ENCODE measurements around the gene LPGAT1. TPM values are rescaled to one million over a fixed set of nuclear protein-coding genes. Genes with fewer than 3 reads are reported as not detected.

Gene LPGAT1
- total RNA-seq, 4 donors from 2014 or later = 19.3 to 345 (median 37.4) TPM

DNA sequence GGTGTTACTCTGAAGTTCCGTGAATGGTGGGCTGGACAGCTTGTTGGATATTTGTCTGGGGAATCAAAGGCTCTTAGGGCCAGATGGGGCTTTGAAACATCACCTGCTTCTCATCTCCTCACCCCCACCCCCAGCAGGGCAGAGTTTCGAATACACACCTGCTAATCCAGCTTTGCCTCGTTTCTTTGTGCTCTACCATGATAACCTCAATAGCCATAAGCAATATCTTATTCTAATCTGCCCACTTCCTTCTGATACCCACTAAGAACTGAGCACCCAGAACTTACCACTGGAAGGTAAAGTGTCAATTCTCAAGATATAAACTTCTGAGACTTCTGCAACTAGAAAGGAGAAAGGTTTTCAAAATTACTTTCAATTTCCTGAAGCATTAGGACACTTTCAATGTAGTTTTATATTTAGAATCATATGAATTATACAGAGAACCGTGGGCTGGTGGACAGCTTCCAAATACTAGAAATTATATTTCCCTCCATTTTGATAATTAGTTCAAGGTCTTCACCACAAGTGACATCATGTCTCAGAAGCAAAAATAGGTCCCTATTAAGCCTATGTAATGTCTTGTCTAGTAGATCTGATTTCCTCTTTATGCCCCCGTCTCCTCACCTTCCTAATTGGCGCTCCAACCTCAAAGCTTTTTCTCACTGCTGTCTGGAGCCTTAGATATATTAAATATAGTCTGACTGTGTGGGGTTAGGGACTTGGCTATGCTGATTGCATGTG lies 90.7 kb downstream of the LPGAT1 start:
- in situ Hi-C loops (cut with MboI; ENCODE audit: low pct_ligation_motif_present in 1 of 4, low pct_unique_long_range_greater_than_20kb in 1 of 4, low sequenced_read_pairs in 3 of 4) (no loop called here), intact Hi-C loops (cut with DNase I; ENCODE audit: low total_unique reads) (loop anchor here (10.0 kb wide), 1 partner anchor 65 kb away; no protein-coding TSS in a partner anchor)
- Histone ChIP-seq H3K27me3 (no peaks in the 10 kb centered on the region), H3K9me3 (no peaks in the 10 kb centered on the region), H3K4me3 (no peak overlapping the region), H3K36me3 (no peaks in the 10 kb centered on the region), H3K4me1 (peaks cover 0 to 5% (median 4%) of the 10 kb centered on the region in 4 donors), H3K27ac (no peak overlapping the region)
- WGBS, 2 donors (ENCODE audit: low coverage in 1 of 2) = 31 to 56% methylated on average over 1 to 6 of the region's 6 CpGs
- no peak for DNase-seq
- TF ChIP-seq EP300 (IDR thresholded peaks at IDR 0.05; ENCODE audit: low read depth) (no peak), POLR2AphosphoS5 (IDR thresholded peaks at IDR 0.05) (no peak), CTCF (IDR thresholded peaks at IDR 0.05) (no peak), POLR2A (IDR thresholded peaks at IDR 0.05) (no peak)

- Histone ChIP-seq H3K27me3 (no peaks in the 10 kb centered on the region), H3K4me3 (no peak overlapping the region), H3K27ac (no peak overlapping the region), H3K36me3 (no peaks in the 10 kb centered on the region), H3K4me1 (peaks cover 6 to 13% (median 9%) of the 10 kb centered on the region in 4 donors), H3K9me3 (no peaks in the 10 kb centered on the region)
- in situ Hi-C loops (cut with MboI; ENCODE audit: low pct_ligation_motif_present in 1 of 4, low pct_unique_long_range_greater_than_20kb in 1 of 4, low sequenced_read_pairs in 3 of 4) = no loop called here
- 47 to 80% methylated on average over 1 to 2 of the region's 2 CpGs for WGBS, 2 donors (ENCODE audit: low coverage in 1 of 2)
- no peak for DNase-seq
- TF ChIP-seq POLR2A (IDR thresholded peaks at IDR 0.05) (no peak), CTCF (IDR thresholded peaks at IDR 0.05) (no peak), POLR2AphosphoS5 (IDR thresholded peaks at IDR 0.05) (no peak), EP300 (IDR thresholded peaks at IDR 0.05; ENCODE audit: low read depth) (no peak)
- intact Hi-C loops (cut with DNase I; ENCODE audit: low total_unique reads) = loop anchor here (10.0 kb wide), 1 partner anchor 66 kb away; no protein-coding TSS in a partner anchor
Measured at GRCh38 chr1:211738691-211739301, 91.8 kb downstream of the LPGAT1 start.

DNA sequence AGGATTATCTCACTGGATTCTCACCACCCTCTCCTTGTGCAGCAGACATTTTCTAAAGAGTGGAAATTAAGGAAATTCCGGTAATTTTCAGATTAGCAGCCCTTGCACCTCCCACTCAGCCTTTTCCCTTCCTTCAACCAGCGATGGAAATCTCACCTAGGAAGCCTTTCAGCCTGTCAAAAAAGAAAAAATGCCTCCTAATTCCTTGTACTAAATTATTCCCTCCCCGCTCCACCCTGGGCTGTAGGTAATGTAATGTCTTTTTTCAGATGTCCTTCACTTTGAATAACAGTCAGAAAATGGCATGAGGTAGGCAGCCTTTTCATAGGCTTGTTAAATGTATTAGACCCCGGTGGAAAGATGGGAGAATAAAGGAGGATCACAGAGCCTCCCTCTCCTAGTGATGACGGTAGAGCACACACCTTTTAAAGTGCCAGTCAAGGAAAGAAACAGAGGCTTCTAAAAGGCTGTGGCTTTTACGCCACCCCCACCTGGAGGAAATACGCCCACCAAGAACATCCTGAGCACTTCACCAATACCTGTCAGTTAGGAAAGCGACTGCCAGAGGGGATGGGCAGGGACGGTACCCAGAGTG lies 92.4 kb downstream of the LPGAT1 start:
- Histone ChIP-seq H3K4me3 (no peak overlapping the region), H3K9me3 (no peaks in the 10 kb centered on the region), H3K27me3 (no peaks in the 10 kb centered on the region), H3K27ac (no peak overlapping the region), H3K4me1 (peaks cover 6 to 13% (median 9%) of the 10 kb centered on the region in 4 donors), H3K36me3 (no peaks in the 10 kb centered on the region)
- DNase-seq = no peak
- in situ Hi-C loops (cut with MboI; ENCODE audit: low pct_ligation_motif_present in 1 of 4, low pct_unique_long_range_greater_than_20kb in 1 of 4, low sequenced_read_pairs in 3 of 4) = no loop called here
- intact Hi-C loops (cut with DNase I; ENCODE audit: low total_unique reads) = loop anchor here (10.0 kb wide), 1 partner anchor 67 kb away; no protein-coding TSS in a partner anchor
- WGBS, 2 donors (ENCODE audit: low coverage in 1 of 2) = 76 to 78% methylated on average over 6 to 9 of the region's 9 CpGs
- no peak for TF ChIP-seq EP300 (IDR thresholded peaks at IDR 0.05; ENCODE audit: low read depth)

- intact Hi-C loops (cut with DNase I; ENCODE audit: low total_unique reads) = loop anchor here (10.0 kb wide), 1 partner anchor 67 kb away; no protein-coding TSS in a partner anchor
Measured at GRCh38 chr1:211737115-211738035, 93.2 kb downstream of the LPGAT1 start.

More at GRCh38 chr1:211737115-211738035, 93.2 kb downstream of the LPGAT1 start:
- Histone ChIP-seq H3K27ac (no peak overlapping the region), H3K4me1 (peaks cover 6 to 13% (median 9%) of the 10 kb centered on the region in 4 donors), H3K9me3 (no peaks in the 10 kb centered on the region), H3K36me3 (no peaks in the 10 kb centered on the region), H3K27me3 (no peaks in the 10 kb centered on the region), H3K4me3 (no peak overlapping the region)
- TF ChIP-seq POLR2A (IDR thresholded peaks at IDR 0.05) = no peak
- TF ChIP-seq EP300 (IDR thresholded peaks at IDR 0.05; ENCODE audit: low read depth) = no peak
- TF ChIP-seq CTCF (IDR thresholded peaks at IDR 0.05) = no peak
- no peak for TF ChIP-seq POLR2AphosphoS5 (IDR thresholded peaks at IDR 0.05)
- no peak for DNase-seq
- in situ Hi-C loops (cut with MboI; ENCODE audit: low pct_ligation_motif_present in 1 of 4, low pct_unique_long_range_greater_than_20kb in 1 of 4, low sequenced_read_pairs in 3 of 4) = no loop called here
- 86 to 100% methylated on average over 1 to 12 of the region's 15 CpGs for WGBS, 2 donors (ENCODE audit: low coverage in 1 of 2)

Data from transverse colon (tissue), 4 donors.